IPS DF 19.7 (cell line): ENCODE results near the gene EYA3.

Experiments used
- DNase-seq: peaks from one replicate; pipeline ENCODE4 v3.0.0-alpha.2; 2013; ENCODE audit warnings: low read depth, low spot score

EYA3 gene, protein sequence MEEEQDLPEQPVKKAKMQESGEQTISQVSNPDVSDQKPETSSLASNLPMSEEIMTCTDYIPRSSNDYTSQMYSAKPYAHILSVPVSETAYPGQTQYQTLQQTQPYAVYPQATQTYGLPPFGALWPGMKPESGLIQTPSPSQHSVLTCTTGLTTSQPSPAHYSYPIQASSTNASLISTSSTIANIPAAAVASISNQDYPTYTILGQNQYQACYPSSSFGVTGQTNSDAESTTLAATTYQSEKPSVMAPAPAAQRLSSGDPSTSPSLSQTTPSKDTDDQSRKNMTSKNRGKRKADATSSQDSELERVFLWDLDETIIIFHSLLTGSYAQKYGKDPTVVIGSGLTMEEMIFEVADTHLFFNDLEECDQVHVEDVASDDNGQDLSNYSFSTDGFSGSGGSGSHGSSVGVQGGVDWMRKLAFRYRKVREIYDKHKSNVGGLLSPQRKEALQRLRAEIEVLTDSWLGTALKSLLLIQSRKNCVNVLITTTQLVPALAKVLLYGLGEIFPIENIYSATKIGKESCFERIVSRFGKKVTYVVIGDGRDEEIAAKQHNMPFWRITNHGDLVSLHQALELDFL

DNA sequence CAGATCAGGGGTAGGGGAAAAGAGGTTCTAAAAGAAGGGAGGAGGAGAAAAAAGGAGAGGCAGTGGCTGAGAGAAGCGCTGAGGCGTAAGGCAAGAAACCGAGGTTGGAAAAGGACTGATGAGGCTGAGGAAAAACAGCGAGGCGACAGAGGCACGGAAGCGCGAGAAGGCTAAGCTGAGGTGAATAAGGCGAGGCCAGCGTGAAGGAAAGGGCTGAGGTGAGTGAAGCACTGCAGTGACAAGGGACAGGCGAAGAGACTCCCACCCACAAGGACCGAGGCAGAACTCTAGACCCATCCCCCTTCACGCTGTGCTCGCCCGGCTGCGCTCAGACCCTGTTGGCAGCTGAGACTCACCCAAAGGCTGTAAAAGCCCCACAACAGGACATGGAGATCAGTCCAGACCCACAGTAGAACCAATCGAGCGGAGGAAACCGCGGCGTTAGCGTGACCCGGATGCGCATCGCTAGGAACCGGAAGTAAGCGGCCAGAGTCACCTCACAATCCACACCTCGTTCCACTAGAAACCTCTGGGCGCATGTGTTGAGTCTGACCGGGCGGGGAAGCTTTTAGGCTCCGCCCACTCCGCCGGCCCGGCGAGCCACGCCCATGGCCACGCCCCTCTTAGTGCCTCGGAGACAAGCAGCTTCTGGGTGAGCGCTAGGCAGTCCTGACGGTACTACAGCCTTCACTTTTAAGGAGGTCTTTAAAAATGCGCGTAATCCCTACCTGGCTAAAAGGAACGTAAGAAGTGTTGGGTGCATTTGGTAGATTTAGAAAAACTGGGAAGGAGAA lies at the start of gene EYA3:
EYA3 (minus strand) TSS at position 443 of the 794 bp plus-strand sequence. CDS start 30,584 bp downstream, outside the sequence.
- DNase-seq: peak; percentile 97

DNA sequence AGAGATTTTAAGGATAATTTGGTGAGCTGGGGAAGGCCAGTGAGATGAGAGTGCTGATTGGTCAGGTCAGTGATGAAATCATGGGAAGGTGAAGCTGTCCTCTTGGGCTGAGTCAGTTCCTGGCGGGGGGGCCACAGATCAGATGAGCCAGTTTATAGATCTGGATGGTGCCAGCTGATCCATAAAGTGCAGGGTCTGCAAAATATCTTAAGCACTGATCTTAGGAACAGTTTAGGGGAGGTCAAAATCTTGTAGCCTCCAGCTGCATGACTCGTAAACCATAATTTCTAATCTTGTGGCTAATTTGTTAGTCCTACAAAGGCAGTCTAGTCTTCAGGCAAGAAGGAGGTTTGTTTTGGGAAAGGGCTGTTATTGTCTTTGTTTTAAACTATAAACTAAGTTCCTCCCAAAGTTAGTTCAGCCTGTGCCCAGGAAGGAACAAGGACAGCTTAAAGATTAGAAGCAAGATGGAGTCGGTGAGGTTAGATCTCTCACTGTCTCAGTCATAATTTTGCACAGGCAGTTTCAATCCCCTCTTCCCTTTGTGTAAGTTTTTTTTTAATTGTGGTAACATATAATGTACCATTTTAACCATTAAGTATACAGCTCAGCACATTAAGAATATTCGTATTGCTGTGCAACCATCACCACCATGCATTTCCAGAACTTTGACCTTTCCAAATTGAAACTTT lies 48.7 kb upstream of the EYA3 start:
- no peak for DNase-seq

DNA sequence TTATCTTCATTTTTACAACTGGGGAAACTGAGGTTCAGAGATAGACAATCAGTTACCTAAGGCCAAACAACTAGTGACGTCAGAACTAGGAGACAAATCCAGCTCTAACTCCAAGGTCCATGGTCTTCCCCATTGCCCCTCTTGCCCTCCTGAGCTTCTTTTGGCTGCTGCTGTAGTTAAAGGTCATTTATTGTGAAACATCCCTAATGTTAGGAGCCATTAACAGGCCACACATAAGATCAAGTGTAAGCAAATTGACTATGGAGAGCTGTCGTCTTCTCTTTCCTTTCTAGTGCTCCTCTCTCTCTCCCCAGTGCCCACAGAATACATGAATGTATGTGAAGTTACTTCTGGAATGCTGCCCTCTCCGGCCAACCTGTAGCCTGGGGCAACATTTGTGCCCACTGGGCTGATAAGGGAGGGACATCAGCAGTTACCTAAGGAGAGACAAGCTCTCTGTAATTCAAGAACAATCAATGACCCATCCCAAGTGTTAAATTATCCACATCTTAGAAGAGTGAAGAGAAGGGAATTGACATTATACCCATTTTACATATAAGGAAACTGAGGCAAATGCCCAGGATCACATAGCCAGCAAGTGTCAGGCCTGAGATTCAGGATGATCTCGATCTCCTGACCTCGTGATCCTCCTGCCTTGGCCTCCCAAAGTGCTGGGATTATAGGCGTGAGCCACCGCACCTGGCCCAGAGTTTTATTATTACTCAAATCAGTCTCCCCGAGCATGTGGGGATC lies 47.9 kb upstream of the EYA3 start:
- DNase-seq: no peak

DNA sequence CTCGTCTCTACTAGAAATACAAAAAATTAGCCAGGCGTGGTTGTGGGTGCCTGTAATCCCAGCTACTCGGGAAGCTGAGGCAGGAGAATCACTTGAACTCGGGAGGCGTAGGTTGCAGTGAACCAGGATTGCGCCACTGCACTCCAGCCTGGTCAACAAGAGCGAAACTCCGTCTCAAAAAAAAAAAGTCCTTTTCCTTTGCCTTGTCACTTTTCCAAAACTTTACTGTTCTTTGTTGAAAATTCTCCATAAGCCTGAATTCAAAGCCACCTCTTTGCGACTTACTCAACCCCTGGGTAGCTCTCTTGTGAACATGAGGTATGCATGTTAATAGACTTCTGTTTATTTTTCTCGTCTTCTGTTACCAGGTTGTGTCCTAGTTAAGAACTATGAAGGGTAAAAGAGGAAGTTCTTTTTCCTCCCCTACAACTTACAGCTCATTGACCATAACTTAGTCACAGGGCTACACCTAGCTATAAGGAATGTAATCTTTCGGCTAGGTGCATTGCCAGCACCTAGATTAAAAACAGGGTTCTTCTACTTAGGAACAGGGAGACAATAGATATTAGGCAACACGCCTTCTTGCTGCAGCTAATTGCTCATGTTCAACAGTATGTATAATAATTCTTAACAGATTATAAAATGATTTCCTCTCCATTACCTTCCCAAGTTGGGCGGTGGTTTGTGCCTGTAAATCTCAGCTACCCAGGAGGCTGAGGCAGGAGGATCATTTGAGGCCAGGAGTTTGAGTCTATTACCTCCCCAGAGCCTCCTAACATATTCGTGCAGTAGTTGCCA lies 47.2 kb upstream of the EYA3 start:
- DNase-seq: no peak

DNA sequence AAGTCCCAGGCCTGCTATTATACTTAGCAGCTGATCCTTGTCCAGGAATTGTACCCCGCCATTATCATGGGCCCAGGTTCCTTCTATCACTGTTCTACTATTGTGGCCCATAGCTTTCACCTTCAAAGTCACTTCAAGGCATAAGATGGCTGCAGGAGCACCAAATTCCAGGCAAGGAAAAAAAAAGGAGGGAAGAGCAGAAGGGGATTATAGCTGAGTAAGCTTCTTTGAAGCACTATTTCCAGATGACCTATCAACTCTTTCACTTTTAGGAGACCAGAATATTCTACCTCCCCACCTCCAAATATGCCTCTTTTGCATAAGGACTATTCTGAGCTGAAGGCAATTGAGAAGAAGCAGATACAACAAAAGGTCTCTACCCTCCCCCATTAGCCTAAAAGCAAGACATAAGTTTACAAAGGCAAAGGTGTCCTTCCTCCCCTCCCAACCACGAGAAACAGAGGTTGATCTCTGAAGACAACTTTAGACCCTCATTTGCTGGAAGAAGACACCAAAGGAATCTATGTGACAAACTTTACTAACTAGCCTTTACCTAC lies 46.3 kb upstream of the EYA3 start:
- DNase-seq: no peak

DNA sequence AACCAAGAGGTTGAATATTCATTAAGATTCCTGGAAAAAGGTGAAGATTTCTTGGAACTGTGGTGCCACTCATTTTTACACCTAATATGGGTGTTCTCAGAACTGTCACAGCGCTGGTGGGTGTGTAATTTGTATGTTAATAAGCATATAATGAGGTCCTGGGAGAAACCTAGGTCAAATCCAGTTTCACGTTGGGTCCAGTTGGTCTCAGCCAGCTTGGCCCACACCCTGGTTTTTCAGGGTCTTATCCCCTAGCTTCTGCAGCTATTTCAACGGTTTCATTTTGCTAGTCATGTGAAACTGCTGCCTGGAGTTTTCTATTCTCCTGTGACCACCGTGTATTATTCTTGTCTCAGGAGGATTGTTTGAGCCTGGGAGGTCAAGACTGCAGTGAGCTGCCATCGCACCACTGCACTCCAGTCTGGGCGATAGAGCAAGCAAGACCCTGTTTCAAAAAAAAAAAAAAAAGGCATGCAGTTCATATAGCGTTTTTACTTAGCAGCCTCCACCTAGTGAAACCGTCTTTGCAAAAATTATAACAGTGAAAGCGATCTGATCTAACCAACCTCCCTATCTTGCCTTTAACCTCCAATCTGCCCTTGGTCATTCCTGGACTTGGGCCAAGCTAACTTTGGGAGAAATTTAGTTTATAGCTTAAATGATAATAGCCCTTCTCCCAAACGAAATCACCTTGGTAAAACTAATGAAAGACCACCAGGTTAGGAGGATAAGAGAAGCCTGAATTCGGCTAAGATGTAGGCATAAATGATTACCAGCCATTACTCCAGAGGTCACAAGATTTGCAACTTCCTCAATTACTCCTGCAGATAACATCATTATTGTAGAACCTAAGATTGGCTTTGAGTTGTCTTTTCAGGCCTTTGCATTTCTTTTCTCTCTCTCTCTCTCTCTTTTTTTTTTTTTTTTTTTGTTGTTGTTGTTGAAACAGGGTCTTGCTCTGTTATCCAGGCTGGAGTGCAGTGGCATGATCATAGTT lies 44.1 kb upstream of the EYA3 start:
- DNase-seq: no peak

DNA sequence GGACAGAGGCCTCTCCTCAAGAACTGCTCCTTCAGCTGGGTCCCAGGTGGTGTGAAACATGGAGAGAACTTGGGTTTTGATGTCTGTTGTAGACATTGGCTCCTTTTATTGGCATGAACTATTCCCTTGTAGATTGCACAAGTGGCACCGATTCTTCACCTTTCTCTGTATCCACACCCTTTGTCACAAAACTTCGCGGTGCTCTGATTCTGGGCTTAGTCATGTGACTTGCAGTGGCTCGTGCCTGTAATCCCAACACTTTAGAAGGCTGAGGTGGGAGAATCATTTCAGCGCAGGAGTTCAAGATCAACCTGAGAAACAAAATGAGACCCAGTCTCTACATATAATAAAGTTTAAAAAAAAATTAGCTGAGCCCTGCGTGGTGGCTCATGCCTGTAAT lies 42.5 kb upstream of the EYA3 start:
- DNase-seq: no peak

DNA sequence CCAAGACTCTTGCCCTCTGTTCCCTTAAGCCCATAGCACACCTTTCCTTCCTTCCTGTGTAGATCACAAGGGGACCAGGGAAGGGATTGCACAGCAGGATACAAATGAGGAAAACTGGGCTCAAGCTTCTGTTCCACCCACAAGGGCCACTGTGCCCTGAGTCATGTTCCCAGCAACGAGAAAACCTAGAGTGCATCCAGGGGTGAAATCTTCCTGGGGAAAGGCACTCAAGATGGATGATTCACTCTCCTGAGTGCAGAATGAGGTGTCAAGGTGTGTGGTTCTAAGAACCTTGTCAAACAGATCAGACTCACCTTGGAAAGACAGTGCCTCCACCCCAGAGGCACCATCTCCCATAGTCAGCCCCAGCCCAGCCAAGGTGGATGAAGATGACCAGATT lies 40.7 kb upstream of the EYA3 start:
- no peak for DNase-seq

DNA sequence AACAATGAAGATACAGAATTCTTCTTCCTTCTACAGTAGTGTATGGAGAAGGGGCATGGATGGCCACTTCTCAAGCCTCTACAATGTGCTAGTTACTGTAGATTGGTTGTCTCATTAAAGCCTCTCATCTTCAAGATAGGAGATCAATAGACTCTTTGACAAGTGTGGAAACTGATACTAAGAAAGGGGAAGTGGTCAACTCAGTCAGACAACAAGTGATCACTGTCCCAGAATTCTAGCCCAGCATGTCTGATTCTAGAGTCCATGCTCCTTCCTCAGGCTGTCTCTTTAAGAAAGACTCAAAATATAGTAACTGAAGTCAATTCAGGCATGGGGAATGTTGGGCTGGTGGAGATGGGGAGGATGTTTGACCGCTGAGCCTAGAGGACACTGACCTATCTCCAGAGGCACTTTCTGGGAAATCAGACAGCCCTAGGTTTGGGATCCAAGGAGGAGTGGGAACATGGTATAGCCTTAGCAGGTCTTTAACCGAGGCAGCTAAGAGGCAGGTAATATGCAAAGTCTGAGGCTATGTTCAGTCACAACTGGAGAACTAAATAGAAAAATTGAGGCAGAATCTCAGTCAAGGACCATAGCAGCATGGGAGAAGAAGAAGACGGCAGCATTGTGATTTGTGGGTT lies 39.3 kb upstream of the EYA3 start:
- DNase-seq: no peak

DNA sequence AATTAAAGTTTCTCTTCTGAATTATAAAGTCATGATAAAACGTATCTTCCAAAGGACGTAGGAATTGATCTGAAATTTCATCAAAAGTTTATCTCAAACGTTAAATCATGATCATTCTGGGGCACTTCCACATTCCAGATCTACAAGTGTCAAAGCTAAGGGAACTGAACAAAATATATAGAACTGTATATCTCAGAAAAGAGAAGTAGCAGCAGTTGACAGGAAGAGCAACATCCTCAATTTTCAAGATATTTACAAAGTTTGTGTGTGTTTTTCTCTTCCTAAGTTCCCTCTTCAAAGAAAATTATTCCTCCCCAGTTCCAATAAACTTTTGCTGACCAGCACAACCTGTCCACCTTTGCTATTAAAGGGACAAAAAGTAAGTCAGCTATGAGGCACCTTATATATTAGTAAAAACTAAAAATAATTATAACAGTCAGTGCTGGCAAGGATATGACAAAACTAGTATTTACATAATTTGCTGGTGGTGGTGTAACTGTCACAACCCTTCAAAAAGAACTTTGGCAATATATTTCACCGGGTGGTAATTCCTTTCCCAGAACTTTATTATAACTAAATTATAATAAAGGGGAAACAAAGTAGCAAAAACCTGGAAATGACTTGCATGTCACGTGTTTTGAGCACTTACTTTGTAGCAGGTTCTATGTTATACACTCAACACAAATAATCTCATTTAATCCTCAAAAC lies 38.5 kb upstream of the EYA3 start:
- DNase-seq: no peak

DNA sequence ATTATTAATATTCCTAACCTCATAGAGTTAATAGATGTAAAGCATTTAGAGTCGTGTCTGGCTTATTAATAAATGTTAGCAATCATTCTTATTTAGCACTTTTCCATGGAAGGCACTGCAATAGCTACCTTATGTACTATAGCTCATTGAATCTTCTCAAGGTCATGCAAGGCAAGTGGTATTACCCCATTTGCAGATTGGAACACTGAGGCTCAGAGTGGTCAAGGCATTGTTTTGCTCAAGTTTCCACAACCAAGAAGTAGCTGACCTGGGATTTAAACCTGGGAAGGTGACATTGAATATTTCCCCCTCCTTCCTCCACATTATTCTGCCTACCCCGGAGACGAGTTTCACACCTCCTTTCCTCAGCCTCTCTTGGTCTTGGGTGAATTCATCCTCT lies 37.8 kb upstream of the EYA3 start:
- DNase-seq: no peak

DNA sequence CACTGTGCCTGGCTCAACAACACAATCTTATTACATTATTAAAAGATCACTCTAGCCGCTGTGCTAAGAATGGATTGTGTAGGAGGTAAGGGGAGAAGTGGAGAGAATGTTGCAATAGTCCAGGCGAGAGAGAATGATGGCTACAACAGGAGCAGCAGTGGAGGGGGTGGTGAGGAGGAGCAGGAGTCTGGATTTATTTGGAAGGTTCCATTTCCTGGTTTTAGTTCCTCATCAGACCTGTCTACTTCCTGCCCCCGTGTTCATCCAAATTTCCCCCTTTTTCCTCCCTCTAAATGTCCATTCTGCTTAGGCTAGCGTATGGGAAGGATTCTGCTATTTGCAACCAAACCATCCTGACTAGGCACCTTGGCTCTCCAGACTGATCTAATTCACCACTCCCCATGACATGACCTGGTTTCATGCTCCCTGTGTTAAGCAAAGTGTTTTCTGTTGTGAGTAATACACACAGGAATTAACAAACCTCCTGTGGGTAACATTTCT lies 35.1 kb upstream of the EYA3 start:
- no peak for DNase-seq

DNA sequence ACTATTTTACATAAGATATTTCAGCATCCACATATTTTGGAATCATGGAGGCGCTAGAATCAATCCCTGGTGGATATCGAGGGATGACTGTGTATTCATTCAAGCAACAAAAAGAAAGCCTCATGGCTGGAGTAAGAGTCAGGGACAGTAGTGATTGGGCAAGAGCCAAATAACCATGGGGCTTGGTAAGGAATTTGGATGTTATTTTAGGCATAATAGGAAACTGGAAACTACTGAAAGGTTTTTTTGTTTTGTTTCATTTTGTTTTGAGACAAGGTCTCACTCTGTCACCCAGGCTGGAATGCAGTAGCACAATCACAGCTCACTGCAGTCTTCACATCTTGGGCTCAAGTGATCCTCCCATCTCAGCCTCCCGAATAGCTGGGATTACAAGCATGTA lies 33.8 kb upstream of the EYA3 start:
- no peak for DNase-seq

DNA sequence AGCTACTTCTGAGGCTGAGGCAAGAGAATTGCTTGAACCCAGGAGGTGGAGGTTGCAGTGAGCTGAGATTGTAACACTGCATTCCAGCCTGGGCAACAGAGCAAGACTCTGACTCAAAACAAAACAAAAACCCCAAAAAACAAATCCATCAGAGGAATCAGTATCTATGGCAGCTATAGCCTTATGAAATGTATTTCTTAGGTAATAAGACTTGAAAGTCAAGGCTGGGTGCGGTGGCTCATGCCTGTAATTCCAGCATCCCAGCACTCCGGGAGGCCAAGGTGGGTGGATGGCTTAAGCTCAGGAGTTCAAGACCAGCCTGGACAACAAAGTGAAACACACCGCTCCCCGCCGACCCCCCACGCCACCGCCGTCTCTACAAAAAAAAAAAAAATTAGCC lies 31.1 kb upstream of the EYA3 start:
- no peak for DNase-seq

DNA sequence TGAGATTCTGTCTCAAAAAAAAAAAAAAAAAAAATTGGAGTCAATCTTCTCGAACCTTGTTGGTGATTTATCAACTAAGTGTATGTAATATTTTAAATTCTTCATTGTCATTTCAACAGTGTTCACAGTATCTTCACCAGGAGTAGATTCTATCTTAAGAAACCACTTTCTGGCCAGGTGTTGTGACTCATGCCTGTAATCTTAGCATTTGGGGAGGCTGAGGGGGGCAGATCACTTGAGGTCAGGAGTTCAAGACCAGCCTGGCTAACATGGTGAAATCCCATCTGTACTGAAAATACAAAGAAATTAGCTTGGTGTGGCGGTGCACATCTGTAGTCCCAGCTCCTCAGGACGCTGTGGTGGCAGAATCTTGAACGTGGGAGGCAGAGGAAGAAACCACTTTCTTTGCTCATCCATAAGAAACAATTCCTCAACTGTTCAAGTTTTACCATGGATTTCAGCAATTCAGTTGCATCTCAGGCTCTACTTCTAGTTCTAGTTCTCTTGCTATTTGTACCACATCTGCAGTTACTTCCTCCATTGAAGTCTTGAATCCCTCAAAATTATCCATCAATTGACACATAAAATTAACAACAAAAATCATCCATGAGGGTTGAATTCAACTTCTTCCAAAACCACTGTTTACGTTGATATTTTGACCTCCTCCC lies 30.4 kb upstream of the EYA3 start:
- no peak for DNase-seq

DNA sequence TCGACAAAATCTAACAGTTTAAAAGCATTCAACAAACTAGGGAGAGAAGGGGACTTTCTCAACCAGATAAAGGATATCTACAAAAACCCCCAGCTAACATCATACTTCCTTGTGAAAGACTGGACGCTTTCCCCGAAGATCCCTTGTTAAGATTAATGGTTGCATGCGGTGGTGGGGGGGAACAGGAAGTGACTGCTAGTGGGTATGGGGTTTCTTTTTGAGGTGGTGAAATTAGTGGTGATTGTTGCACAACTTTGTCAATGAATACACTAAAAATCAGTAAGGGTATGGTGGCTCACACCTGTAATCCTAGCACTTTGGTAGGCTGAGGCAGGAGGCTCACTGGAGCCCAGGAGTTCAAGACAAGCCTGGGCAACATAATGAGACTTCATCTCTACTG lies 26.9 kb upstream of the EYA3 start:
- DNase-seq: no peak

DNA sequence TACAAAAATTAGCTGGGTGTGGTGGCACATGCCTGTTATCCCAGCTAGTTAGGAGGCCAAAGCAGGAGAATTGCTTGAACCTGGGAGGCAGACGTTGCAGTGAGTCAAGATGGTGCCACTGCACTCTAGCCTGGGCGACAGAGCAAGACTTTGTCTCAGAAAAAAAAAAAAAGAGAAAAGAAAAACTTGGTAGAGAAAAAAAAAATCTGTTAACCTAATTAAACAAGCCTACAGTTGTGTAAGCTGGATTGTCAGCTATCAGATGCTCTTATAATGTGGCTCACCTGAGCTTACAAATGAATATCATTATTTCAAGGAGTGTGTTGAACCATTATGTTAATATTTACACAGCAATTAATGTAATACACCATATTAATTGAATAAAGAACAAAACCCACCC lies 26.4 kb upstream of the EYA3 start:
- DNase-seq: no peak
